ENCODE data around the gene ANO8. TPM values are rescaled to one million over a fixed set of nuclear protein-coding genes. Genes with fewer than 3 reads are reported as not detected.

ANO8 gene
- total and polyA plus RNA-seq, 2 of the 8 experiments (the other 6 are each of a cell fraction or from before 2014, with no cell fraction given) = 9.5 to 20.7 TPM

- no peak for TF ChIP-seq PHF8 (conservative IDR thresholded peaks at IDR 0.05; ENCODE audit: low read depth, low read length)
- no peak for TF ChIP-seq MAFK (IDR thresholded peaks at IDR 0.05; ENCODE audit: low read depth, low read length)
These were observed 52.0 kb downstream of the ANO8 start (continued) for GRCh38 chr19:17282488-17283125.

Measured in H1 (cell line).